ENCODE results near the gene SFI1. TPM values are rescaled to one million over a fixed set of nuclear protein-coding genes. Genes with fewer than 3 reads are reported as not detected.

SFI1 gene
- total and polyA plus RNA-seq, 2 of the 8 experiments (the other 6 are each of a cell fraction or from before 2014, with no cell fraction given): 10.4 to 30.1 TPM

DNA sequence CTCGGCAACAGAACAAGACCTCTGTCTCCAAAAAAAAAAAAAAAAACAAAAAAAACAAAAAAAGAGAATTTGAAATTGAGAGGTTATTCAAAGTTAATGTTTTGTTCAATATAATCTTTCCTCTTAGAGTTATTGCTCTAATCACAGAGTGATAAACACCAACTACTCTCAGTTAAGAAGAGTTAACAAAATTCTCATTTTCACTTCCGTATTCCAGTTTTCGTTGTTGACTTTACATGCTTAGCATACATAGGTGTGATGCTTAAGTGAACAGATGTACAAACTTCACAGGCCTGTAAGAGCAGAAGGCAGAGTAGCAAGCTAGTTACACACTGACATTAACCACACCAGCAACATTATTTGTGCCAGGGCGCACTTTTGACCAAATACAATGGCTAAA is 19.0 kb upstream of the SFI1 start (continued):
- TF ChIP-seq RNF2 (IDR thresholded peaks at IDR 0.05; ENCODE audit: borderline replicate concordance, low read depth, low read length, missing control alignments, poor library complexity, severe bottlenecking) (no peak), SP1 (IDR thresholded peaks at IDR 0.05; ENCODE audit: low read depth, low read length) (no peak), RFX5 (IDR thresholded peaks at IDR 0.05; ENCODE audit: borderline replicate concordance, low read depth, low read length) (no peak), JUND (IDR thresholded peaks at IDR 0.05; ENCODE audit: low read length) (no peak), SUZ12 (IDR thresholded peaks at IDR 0.05; ENCODE audit: low read length) (no peak), EGR1 (IDR thresholded peaks at IDR 0.05; ENCODE audit: borderline replicate concordance, low read depth, low read length) (no peak)
- TF ChIP-seq, protein P1, sequence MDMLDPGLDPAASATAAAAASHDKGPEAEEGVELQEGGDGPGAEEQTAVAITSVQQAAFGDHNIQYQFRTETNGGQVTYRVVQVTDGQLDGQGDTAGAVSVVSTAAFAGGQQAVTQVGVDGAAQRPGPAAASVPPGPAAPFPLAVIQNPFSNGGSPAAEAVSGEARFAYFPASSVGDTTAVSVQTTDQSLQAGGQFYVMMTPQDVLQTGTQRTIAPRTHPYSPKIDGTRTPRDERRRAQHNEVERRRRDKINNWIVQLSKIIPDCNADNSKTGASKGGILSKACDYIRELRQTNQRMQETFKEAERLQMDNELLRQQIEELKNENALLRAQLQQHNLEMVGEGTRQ (IDR thresholded peaks at IDR 0.05; ENCODE audit: low read length): no peak
- TF ChIP-seq, protein P2, sequence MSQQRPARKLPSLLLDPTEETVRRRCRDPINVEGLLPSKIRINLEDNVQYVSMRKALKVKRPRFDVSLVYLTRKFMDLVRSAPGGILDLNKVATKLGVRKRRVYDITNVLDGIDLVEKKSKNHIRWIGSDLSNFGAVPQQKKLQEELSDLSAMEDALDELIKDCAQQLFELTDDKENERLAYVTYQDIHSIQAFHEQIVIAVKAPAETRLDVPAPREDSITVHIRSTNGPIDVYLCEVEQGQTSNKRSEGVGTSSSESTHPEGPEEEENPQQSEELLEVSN (IDR thresholded peaks at IDR 0.05): no peak
